WTC11 (cell line): ENCODE measurements around the gene FBXO36. TPM values are rescaled to one million over a fixed set of nuclear protein-coding genes. Genes with fewer than 3 reads are reported as not detected.

Source experiments
- ATAC-seq: fragments of 200-7000 bp; cut with Tn5 transposase; 2 replicates; pipeline ENCODE4 v1.10.0; 2021; ENCODE audit warnings: mild to moderate bottlenecking, moderate library complexity
- CTCF ChIA-PET: fragments of 300-600 bp; sonication (Branson Sonifier 250); formaldehyde crosslinking; loops from one replicate; lab custom pipeline; 2021; ENCODE audit warnings: antibody characterized with exemption; lab: Charles Lee
- POLR2A ChIA-PET: fragments of 350-600 bp; sonication (Branson Sonifier 250); formaldehyde crosslinking; loops from one replicate; lab custom pipeline; 2021; ENCODE audit warnings: antibody characterized with exemption; lab: Charles Lee
- DNase-seq: peaks from one replicate; pipeline ENCODE4 v3.0.0; 2021; ENCODE audit warnings: low spot score
- H3K27ac Mint-ChIP-seq: 2 replicates; pipeline ENCODE4 v1.8.0; 2021; ENCODE audit warnings: mixed read lengths
- H3K27me3 Mint-ChIP-seq: 2 replicates; pipeline ENCODE4 v1.8.0; 2021; ENCODE audit warnings: low read depth, mild to moderate bottlenecking, moderate library complexity, mixed read lengths
- H3K36me3 Mint-ChIP-seq: 2 replicates; pipeline ENCODE4 v1.8.0; 2021; ENCODE audit warnings: mixed read lengths
- H3K4me1 Mint-ChIP-seq: 2 replicates; pipeline ENCODE4 v1.8.0; 2022; ENCODE audit warnings: mixed read lengths
- H3K4me3 Mint-ChIP-seq: 2 replicates; pipeline ENCODE4 v1.8.0; 2021; ENCODE audit warnings: mild to moderate bottlenecking, moderate library complexity, mixed read lengths
- H3K9me3 Mint-ChIP-seq: 2 replicates; pipeline ENCODE4 v1.8.0; 2021; ENCODE audit warnings: mixed read lengths
- CTCF ChIP-seq: fragments of 200-600 bp; IDR thresholded peaks from 2 replicates; pipeline ENCODE4 v1.8.0; 2022; ENCODE audit warnings: antibody characterized with exemption
- FOXJ3 ChIP-seq: sonication (generic); formaldehyde crosslinking; IDR thresholded peaks from 2 replicates; pipeline ENCODE4 v1.9.0; 2021; ENCODE audit warnings: missing genetic modification reagents, mild to moderate bottlenecking, borderline replicate concordance
- GTF2I ChIP-seq: fragments of 250-450 bp; sonication (Bioruptor Pico); conservative IDR thresholded peaks from 2 replicates; pipeline ENCODE4 v1.4.0; 2021; ENCODE audit warnings: mild to moderate bottlenecking
- IRF2 ChIP-seq: sonication (generic); formaldehyde crosslinking; IDR thresholded peaks from 2 replicates; pipeline ENCODE4 v1.8.0; 2022; ENCODE audit warnings: low read depth, missing genetic modification reagents, borderline replicate concordance
- NFYB ChIP-seq: sonication (generic); formaldehyde crosslinking; conservative IDR thresholded peaks from 2 replicates; pipeline ENCODE4 v1.8.0; 2022; ENCODE audit warnings: low read depth, missing genetic modification reagents
- NR2C2 ChIP-seq: sonication (generic); formaldehyde crosslinking; IDR thresholded peaks from 2 replicates; pipeline ENCODE4 v1.8.0; 2022; ENCODE audit warnings: mild to moderate bottlenecking, missing genetic modification reagents
- RORB ChIP-seq: fragments of 250-450 bp; sonication (Bioruptor Pico); IDR thresholded peaks from 2 replicates; pipeline ENCODE4 v1.9.0; 2021; ENCODE audit warnings: mild to moderate bottlenecking
- SP1 ChIP-seq: sonication (generic); formaldehyde crosslinking; conservative IDR thresholded peaks from 2 replicates; pipeline ENCODE4 v1.8.1; 2022; ENCODE audit warnings: missing genetic modification reagents
- TEAD1 ChIP-seq: sonication (generic); formaldehyde crosslinking; IDR thresholded peaks from 2 replicates; pipeline ENCODE4 v1.8.0; 2022; ENCODE audit warnings: mild to moderate bottlenecking, missing genetic modification reagents
- USF1 ChIP-seq: sonication (generic); formaldehyde crosslinking; IDR thresholded peaks from 2 replicates; pipeline ENCODE4 v1.8.0; 2022; ENCODE audit warnings: mild to moderate bottlenecking, missing genetic modification reagents
- ZNF281 ChIP-seq: sonication (generic); formaldehyde crosslinking; IDR thresholded peaks from 2 replicates; pipeline ENCODE4 v1.8.0; 2023; ENCODE audit warnings: mild to moderate bottlenecking, missing genetic modification reagents
- ZNF416 ChIP-seq: fragments of 250-450 bp; sonication (Bioruptor Pico); IDR thresholded peaks from 2 replicates; pipeline ENCODE4 v1.9.0; 2021; ENCODE audit warnings: mild to moderate bottlenecking, inconsistent platforms
- total RNA-seq: library from RNA; stranded (reverse); gene quantifications from 3 replicates; pipeline ENCODE4 v1.2.3, GENCODE V29; 2021
- TF ChIP-seq, protein P1 (sequence below): sonication (generic); formaldehyde crosslinking; IDR thresholded peaks from 2 replicates; pipeline ENCODE4 v1.8.1; 2022; ENCODE audit warnings: mild to moderate bottlenecking, moderate library complexity, missing genetic modification reagents
- TF ChIP-seq, protein P2 (sequence below): sonication (generic); formaldehyde crosslinking; IDR thresholded peaks from 2 replicates; pipeline ENCODE4 v1.8.1; 2022; ENCODE audit warnings: low read depth, mild to moderate bottlenecking, moderate library complexity, missing genetic modification reagents, borderline replicate concordance

The FBXO36 gene
- total RNA-seq, 1 experiment from 2014 or later = 5.3 TPM

GRCh38 chr2:229910147-229910831, 12.0 kb upstream of the FBXO36 start:
- Mint-ChIP-seq H3K27me3 (no peaks in the 10 kb centered on the region), H3K27ac (peak overlapping the region; percentile 47; the same call in 1 of the 2 replicates), H3K36me3 (peaks cover 11% of the 10 kb centered on the region), H3K9me3 (no peaks in the 10 kb centered on the region), H3K4me1 (peaks cover 40% of the 10 kb centered on the region), H3K4me3 (no peak overlapping the region)
- ChIA-PET POLR2A (no interaction called here), CTCF (interaction anchor here (0.6 to 2.8 kb wide), 11 partner anchors 9 to 158 kb away, joined by 3 to 18 read pairs (median 4); partner anchors contain the start of genes FBXO36 and TRIP12)
- TF ChIP-seq FOXJ3 (no peak), USF1 (no peak), IRF2 (CRISPR knock-in tag) (no peak), NR2C2 (no peak), TEAD1 (CRISPR knock-in tag) (no peak), GTF2I (CRISPR knock-in tag) (no peak), CTCF (0 out of 2 replicates have a peak, but pooled peaks have one; percentile 5)
- TF ChIP-seq, protein P1, sequence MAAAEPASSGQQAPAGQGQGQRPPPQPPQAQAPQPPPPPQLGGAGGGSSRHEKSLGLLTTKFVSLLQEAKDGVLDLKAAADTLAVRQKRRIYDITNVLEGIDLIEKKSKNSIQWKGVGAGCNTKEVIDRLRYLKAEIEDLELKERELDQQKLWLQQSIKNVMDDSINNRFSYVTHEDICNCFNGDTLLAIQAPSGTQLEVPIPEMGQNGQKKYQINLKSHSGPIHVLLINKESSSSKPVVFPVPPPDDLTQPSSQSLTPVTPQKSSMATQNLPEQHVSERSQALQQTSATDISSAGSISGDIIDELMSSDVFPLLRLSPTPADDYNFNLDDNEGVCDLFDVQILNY (CRISPR knock-in tag) = no peak
- TF ChIP-seq, protein P2, sequence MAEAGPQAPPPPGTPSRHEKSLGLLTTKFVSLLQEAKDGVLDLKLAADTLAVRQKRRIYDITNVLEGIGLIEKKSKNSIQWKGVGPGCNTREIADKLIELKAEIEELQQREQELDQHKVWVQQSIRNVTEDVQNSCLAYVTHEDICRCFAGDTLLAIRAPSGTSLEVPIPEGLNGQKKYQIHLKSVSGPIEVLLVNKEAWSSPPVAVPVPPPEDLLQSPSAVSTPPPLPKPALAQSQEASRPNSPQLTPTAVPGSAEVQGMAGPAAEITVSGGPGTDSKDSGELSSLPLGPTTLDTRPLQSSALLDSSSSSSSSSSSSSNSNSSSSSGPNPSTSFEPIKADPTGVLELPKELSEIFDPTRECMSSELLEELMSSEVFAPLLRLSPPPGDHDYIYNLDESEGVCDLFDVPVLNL (CRISPR knock-in tag) = no peak
- ATAC-seq (peak; percentile 14; the same call in 1 of the 2 replicates), DNase-seq (no peak)

GRCh38 chr2:229910832-229911412, 11.4 kb upstream of the FBXO36 start:
- TF ChIP-seq SP1 (CRISPR knock-in tag) (no peak), NFYB (CRISPR knock-in tag) (no peak), ZNF281 (CRISPR knock-in tag) (no peak), ZNF416 (CRISPR knock-in tag) (no peak), RORB (no peak), CTCF (0 out of 2 replicates have a peak, but pooled peaks have one; percentile 6)
- peak overlapping the region; percentile 47; the same call in 1 of the 2 replicates for H3K27ac Mint-ChIP-seq
- ATAC-seq (peak; percentile 90), DNase-seq (no peak)
- H3K4me1 Mint-ChIP-seq = peaks cover 35% of the 10 kb centered on the region
- POLR2A ChIA-PET = no interaction called here
- no peak overlapping the region for H3K4me3 Mint-ChIP-seq
- no peaks in the 10 kb centered on the region for H3K27me3 Mint-ChIP-seq
- H3K9me3 Mint-ChIP-seq = no peaks in the 10 kb centered on the region
- peaks cover 11% of the 10 kb centered on the region for H3K36me3 Mint-ChIP-seq
- CTCF ChIA-PET = interaction anchor here (0.6 to 2.8 kb wide), 16 partner anchors 9 to 158 kb away, joined by 3 to 18 read pairs (median 4); partner anchors contain the start of genes FBXO36 and TRIP12
